ENCODE data around the gene FOXC1.

GRCh38 chr6:1652842-1653241 lies 43.1 kb downstream of the FOXC1 start:
- TF ChIP-seq, protein P1, sequence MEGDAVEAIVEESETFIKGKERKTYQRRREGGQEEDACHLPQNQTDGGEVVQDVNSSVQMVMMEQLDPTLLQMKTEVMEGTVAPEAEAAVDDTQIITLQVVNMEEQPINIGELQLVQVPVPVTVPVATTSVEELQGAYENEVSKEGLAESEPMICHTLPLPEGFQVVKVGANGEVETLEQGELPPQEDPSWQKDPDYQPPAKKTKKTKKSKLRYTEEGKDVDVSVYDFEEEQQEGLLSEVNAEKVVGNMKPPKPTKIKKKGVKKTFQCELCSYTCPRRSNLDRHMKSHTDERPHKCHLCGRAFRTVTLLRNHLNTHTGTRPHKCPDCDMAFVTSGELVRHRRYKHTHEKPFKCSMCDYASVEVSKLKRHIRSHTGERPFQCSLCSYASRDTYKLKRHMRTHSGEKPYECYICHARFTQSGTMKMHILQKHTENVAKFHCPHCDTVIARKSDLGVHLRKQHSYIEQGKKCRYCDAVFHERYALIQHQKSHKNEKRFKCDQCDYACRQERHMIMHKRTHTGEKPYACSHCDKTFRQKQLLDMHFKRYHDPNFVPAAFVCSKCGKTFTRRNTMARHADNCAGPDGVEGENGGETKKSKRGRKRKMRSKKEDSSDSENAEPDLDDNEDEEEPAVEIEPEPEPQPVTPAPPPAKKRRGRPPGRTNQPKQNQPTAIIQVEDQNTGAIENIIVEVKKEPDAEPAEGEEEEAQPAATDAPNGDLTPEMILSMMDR (IDR thresholded peaks at IDR 0.05; ENCODE audit: borderline replicate concordance, extremely low read depth, low read length, poor library complexity, severe bottlenecking): no peak
- TF ChIP-seq EZH2 (IDR thresholded peaks at IDR 0.05; ENCODE audit: borderline replicate concordance, low read depth, low read length, severe bottlenecking): no peak
